Thymus (tissue), 11 donors: ENCODE measurements around the gene PILRA. TPM values are rescaled to one million over a fixed set of nuclear protein-coding genes. Genes with fewer than 3 reads are reported as not detected.
"Not testable (repeated sequence)": the region's sequence is repeated elsewhere in the genome, so short reads cannot be mapped to it uniquely, and the experiment has no call there.

Experiments
- DNase-seq, 9 donors: peaks; one replicate each; pipeline ENCODE4 v3.0.0-alpha.2; 2013; ENCODE audit warnings: low spot score in 9 of 9, low read depth in 6 of 9, missing footprints in 1 of 9
- H3K27ac ChIP-seq, 2 donors: one replicate each; pipeline ENCODE4 v1.5.1; 2013; ENCODE audit warnings: control low read depth in 1 of 2, low read depth in 1 of 2, low read length in 1 of 2, mild to moderate bottlenecking in 1 of 2, moderate library complexity in 1 of 2
- H3K27me3 ChIP-seq, 2 donors: one replicate each; pipeline ENCODE4 v1.5.1; 2013; ENCODE audit warnings: low read length in 1 of 2; ENCODE audit not compliant: control insufficient read depth in 2 of 2, insufficient read depth in 1 of 2
- H3K36me3 ChIP-seq, 2 donors: one replicate each; pipeline ENCODE4 v1.5.1; 2013; ENCODE audit warnings: low read length in 1 of 2, mild to moderate bottlenecking in 1 of 2, moderate library complexity in 1 of 2; ENCODE audit not compliant: control insufficient read depth in 2 of 2, insufficient read depth in 2 of 2
- H3K4me1 ChIP-seq, 2 donors: one replicate each; pipeline ENCODE4 v1.5.1; 2013; ENCODE audit warnings: low read length in 2 of 2; ENCODE audit not compliant: control insufficient read depth in 2 of 2, insufficient read depth in 2 of 2
- H3K4me3 ChIP-seq, 2 donors: one replicate each; pipeline ENCODE4 v1.5.1; 2013; ENCODE audit warnings: low read length in 2 of 2, control low read depth in 1 of 2, mild to moderate bottlenecking in 1 of 2
- H3K9me3 ChIP-seq, 2 donors: one replicate each; pipeline ENCODE4 v1.5.1; 2013; ENCODE audit warnings: low read length in 1 of 2, mild to moderate bottlenecking in 1 of 2; ENCODE audit not compliant: control insufficient read depth in 2 of 2, insufficient read depth in 1 of 2
- WGBS: extraction: QIAGEN DNeasy Blood & Tissue Kit; methylation state at CpG from one replicate; pipeline ENCODE4 v1.1.7; 2013; 5-methylcytosine and 5-hydroxymethylcytosine counted together
- polyA plus RNA-seq: library from polyadenylated mRNA; stranded (reverse); fragments of 200-250 nt; gene quantifications from one replicate; pipeline ENCODE4 v1.2.3, GENCODE V29; 2013
- total RNA-seq: library from RNA; stranded (reverse); fragments of 120-200 nt; gene quantifications from one replicate; pipeline ENCODE4 v1.2.4, GENCODE V29; 2013
- donor health status: healthy.

Gene PILRA
- total and polyA plus RNA-seq, 2 donors = 4.6 to 12.2 TPM

GRCh38 chr7:100381531-100382233 lies 8.4 kb downstream of the PILRA start:
- not testable (repeated sequence) for H3K4me3 ChIP-seq, H3K27ac ChIP-seq, DNase-seq, H3K36me3 ChIP-seq, H3K9me3 ChIP-seq, H3K27me3 ChIP-seq, H3K4me1 ChIP-seq
- 98% methylated on average over 49 of the region's 49 CpGs for WGBS

GRCh38 chr7:100382234-100382853 lies 9.1 kb downstream of the PILRA start:
- H3K36me3 ChIP-seq, H3K9me3 ChIP-seq, H3K4me1 ChIP-seq, H3K27me3 ChIP-seq, H3K4me3 ChIP-seq, DNase-seq: not testable (repeated sequence)
- H3K27ac ChIP-seq = peak overlapping the region in 1 of 2 donors; percentile 18
- WGBS = 74% methylated on average over 8 of the region's 8 CpGs

- 97% methylated on average over 6 of the region's 6 CpGs for WGBS
- DNase-seq = no peak
- H3K4me3 ChIP-seq = no peak overlapping the region
- no peak overlapping the region for H3K27ac ChIP-seq
- H3K36me3 ChIP-seq = no peaks in the 10 kb centered on the region
- no peaks in the 10 kb centered on the region for H3K27me3 ChIP-seq
- no peaks in the 10 kb centered on the region for H3K9me3 ChIP-seq
- peaks cover 0 to 2% of the 10 kb centered on the region in 2 donors for H3K4me1 ChIP-seq
Observed at GRCh38 chr7:100384628-100385294, 11.5 kb downstream of the PILRA start.

- Histone ChIP-seq H3K27me3 (no peaks in the 10 kb centered on the region), H3K4me1 (peaks cover 0 to 5% of the 10 kb centered on the region in 2 donors), H3K9me3 (no peaks in the 10 kb centered on the region), H3K27ac (no peak overlapping the region), H3K36me3 (no peaks in the 10 kb centered on the region), H3K4me3 (no peak overlapping the region)
- no peak for DNase-seq
- WGBS = 91% methylated on average over 5 of the region's 5 CpGs
Observed at GRCh38 chr7:100386940-100387339, 13.7 kb downstream of the PILRA start.

GRCh38 chr7:100387695-100388094 lies 14.4 kb downstream of the PILRA start:
- H3K4me3 ChIP-seq = no peak overlapping the region
- no peaks in the 10 kb centered on the region for H3K27me3 ChIP-seq
- H3K27ac ChIP-seq = no peak overlapping the region
- H3K9me3 ChIP-seq = no peaks in the 10 kb centered on the region
- H3K36me3 ChIP-seq = no peaks in the 10 kb centered on the region
- peaks cover 0 to 3% of the 10 kb centered on the region in 2 donors for H3K4me1 ChIP-seq
- 98% methylated on average over 2 of the region's 2 CpGs for WGBS
- no peak for DNase-seq

- no peak overlapping the region for H3K4me3 ChIP-seq
- no peak overlapping the region for H3K27ac ChIP-seq
- H3K9me3 ChIP-seq = no peaks in the 10 kb centered on the region
- no peak for DNase-seq
- no peaks in the 10 kb centered on the region for H3K36me3 ChIP-seq
- H3K4me1 ChIP-seq = peaks cover 0 to 7% of the 10 kb centered on the region in 2 donors
- WGBS = 90% methylated on average over 9 of the region's 9 CpGs
- no peaks in the 10 kb centered on the region for H3K27me3 ChIP-seq
Observed at GRCh38 chr7:100389437-100390088, 16.3 kb downstream of the PILRA start.

GRCh38 chr7:100390286-100391009 lies 17.2 kb downstream of the PILRA start:
- H3K27me3 ChIP-seq = no peaks in the 10 kb centered on the region
- H3K36me3 ChIP-seq = no peaks in the 10 kb centered on the region
- H3K27ac ChIP-seq = no peak overlapping the region
- H3K4me3 ChIP-seq = no peak overlapping the region
- DNase-seq = no peak
- H3K9me3 ChIP-seq = no peaks in the 10 kb centered on the region
- peaks cover 0 to 7% of the 10 kb centered on the region in 2 donors for H3K4me1 ChIP-seq
- WGBS = 93% methylated on average over 3 of the region's 3 CpGs

- 88% methylated on average over 4 of the region's 4 CpGs for WGBS
- DNase-seq = no peak
- Histone ChIP-seq H3K9me3 (no peaks in the 10 kb centered on the region), H3K27me3 (no peaks in the 10 kb centered on the region), H3K36me3 (no peaks in the 10 kb centered on the region), H3K4me3 (no peak overlapping the region), H3K27ac (no peak overlapping the region), H3K4me1 (peaks cover 0 to 20% of the 10 kb centered on the region in 2 donors)
Observed at GRCh38 chr7:100393233-100393905, 20.1 kb downstream of the PILRA start.
